22Rv1 (cell line): ENCODE data around the gene XXYLT1.

Source experiments
- CTCF ChIP-seq: fragments of 450-650 bp; IDR thresholded peaks from 2 replicates; pipeline ENCODE4 v1.5.1; 2017; ENCODE audit warnings: mild to moderate bottlenecking
- ZFX ChIP-seq: fragments of 450-650 bp; IDR thresholded peaks from 2 replicates; pipeline ENCODE4 v1.6.1; 2017; ENCODE audit warnings: antibody characterized with exemption, borderline replicate concordance

- TF ChIP-seq CTCF, result no peak
- no peak for TF ChIP-seq ZFX
Measured at GRCh38 chr3:195319060-195319459, 48.1 kb upstream of the XXYLT1 start.
